PFSK-1 (cell line): ENCODE data around the gene C16orf87.

Source experiments
- POLR2AphosphoS5 ChIP-seq: IDR thresholded peaks from 2 replicates; pipeline ENCODE4 v1.6.1; 2012; ENCODE audit warnings: low read depth, mild to moderate bottlenecking, control low read depth, low read length, moderate library complexity
- REST ChIP-seq, 2 experiments: IDR thresholded peaks; 2 replicates each; pipeline versions ENCODE4 v1.6.1 to v1.8.0; 2011 to 2012; ENCODE audit warnings: low read depth in 2 of 2, low read length in 2 of 2, control low read depth in 1 of 2, inconsistent platforms in 1 of 2, mild to moderate bottlenecking in 1 of 2, moderate library complexity in 1 of 2; ENCODE audit not compliant: insufficient read depth in 1 of 2
- SIN3A ChIP-seq: IDR thresholded peaks from 2 replicates; pipeline ENCODE4 v1.6.1; 2012; ENCODE audit warnings: mild to moderate bottlenecking, low read length, moderate library complexity, borderline replicate concordance; ENCODE audit not compliant: insufficient read depth
- TAF1 ChIP-seq: IDR thresholded peaks from 2 replicates; pipeline ENCODE4 v1.6.1; 2012; ENCODE audit warnings: low read length, control low read depth, borderline replicate concordance; ENCODE audit not compliant: insufficient read depth

DNA sequence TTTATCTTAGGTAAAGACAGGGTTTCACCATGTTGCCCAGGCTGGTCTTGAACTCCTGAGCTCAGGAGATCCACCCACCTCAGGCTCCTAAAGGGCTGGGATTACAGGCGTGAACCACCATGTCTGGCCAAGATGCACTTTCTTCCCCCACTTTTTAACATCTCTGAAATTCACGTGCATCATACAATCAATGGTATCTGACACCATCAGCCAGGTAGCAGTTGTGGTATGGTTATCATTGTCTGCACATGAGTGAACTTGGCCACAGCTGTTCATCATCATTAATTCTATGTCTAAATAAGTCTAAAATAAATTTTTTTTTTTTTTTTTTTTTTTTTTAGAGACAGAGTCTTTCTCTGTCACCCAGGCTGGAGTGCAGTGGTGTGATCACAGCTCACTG is 48.7 kb downstream of the C16orf87 start:
- TF ChIP-seq POLR2AphosphoS5 (no peak), TAF1 (no peak), REST (IDR thresholded peaks at IDR 0.05; ENCODE audit: insufficient read depth in 1 of 2, low read depth in 2 of 2, low read length in 2 of 2) (no peak), SIN3A (no peak)
